SK-N-SH (cell line): Measurements from ENCODE around the gene MYH15. TPM values are rescaled to one million over a fixed set of nuclear protein-coding genes. Genes with fewer than 3 reads are reported as not detected.

Experiments
- CTCF ChIA-PET: fragments of 300-600, 350-600 bp; formaldehyde crosslinking; extraction: SDS; loops from one replicate; lab custom pipeline; 2021; lab: Yijun Ruan, JAX
- POLR2A ChIA-PET: fragments of 350-600 bp; sonication (Branson Sonifier 250); formaldehyde crosslinking; extraction: SDS; loops from one replicate; lab custom pipeline; 2020; ENCODE audit warnings: antibody characterized with exemption, inconsistent platforms; lab: Yijun Ruan, JAX
- DNase-seq: peaks from one replicate; pipeline ENCODE4 v3.0.0; 2012
- H2AFZ ChIP-seq: fragments of 200-600 bp; sonication (generic); 2 replicates; pipeline ENCODE4 v1.8.1; 2016; ENCODE audit warnings: antibody characterized with exemption, mild to moderate bottlenecking, low read depth
- H3F3A ChIP-seq: fragments of 200-600 bp; sonication (generic); replicated peaks from 2 replicates; pipeline ENCODE3; 2016; ENCODE audit warnings: antibody characterized with exemption, mild to moderate bottlenecking; ENCODE audit not compliant: insufficient read depth
- H3K27ac ChIP-seq, 2 experiments: fragments of 200-500 bp in 1 of 2; fragments of 200-600 bp in 1 of 2; sonication (Bioruptor generic) in 1 of 2; sonication (generic), shearing (Covaris generic) in 1 of 2; 2 replicates each; pipeline versions ENCODE4 v1.5.1 to v1.6.1; 2014 to 2016; ENCODE audit warnings: low read depth in 2 of 2, inconsistent platforms in 1 of 2, low read length in 1 of 2, mild to moderate bottlenecking in 1 of 2, mixed read lengths in 1 of 2
- H3K27me3 ChIP-seq: fragments of 200-600 bp; sonication (generic), shearing (Covaris generic); 2 replicates; pipeline ENCODE4 v1.6.1; 2016; ENCODE audit warnings: mixed run types; ENCODE audit not compliant: insufficient read depth
- H3K36me3 ChIP-seq, 2 experiments: fragments of 200-500 bp in 1 of 2; fragments of 200-600 bp in 1 of 2; sonication (Bioruptor generic) in 1 of 2; sonication (generic) in 1 of 2; replicated peaks in 1 of 2; 2 replicates each; pipeline versions ENCODE3 to v1.5.1; 2014 to 2016; ENCODE audit warnings: low read length in 1 of 2, mild to moderate bottlenecking in 1 of 2; ENCODE audit not compliant: insufficient read depth in 2 of 2, control insufficient read depth in 1 of 2
- H3K4me1 ChIP-seq, 2 experiments: fragments of 200-500 bp in 1 of 2; fragments of 200-600 bp in 1 of 2; sonication (Bioruptor generic) in 1 of 2; sonication (generic), shearing (Covaris generic) in 1 of 2; 2 replicates each; pipeline versions ENCODE4 v1.5.1 to v1.6.1; 2014 to 2016; ENCODE audit warnings: low read depth in 1 of 2, low read length in 1 of 2, mixed run types in 1 of 2; ENCODE audit not compliant: insufficient read depth in 2 of 2, control insufficient read depth in 1 of 2
- H3K4me2 ChIP-seq: fragments of 200-600 bp; sonication (generic), shearing (Covaris generic); 2 replicates; pipeline ENCODE4 v1.6.1; 2017; ENCODE audit warnings: mixed run types
- H3K4me3 ChIP-seq, 2 experiments: fragments of 200-500 bp in 1 of 2; fragments of 200-600 bp in 1 of 2; sonication (Bioruptor generic) in 1 of 2; sonication (generic), shearing (Covaris generic) in 1 of 2; 2 replicates each; pipeline versions ENCODE4 v1.5.1 to v1.8.1; 2014 to 2016; ENCODE audit warnings: low read depth in 2 of 2, inconsistent platforms in 1 of 2, low read length in 1 of 2, mild to moderate bottlenecking in 1 of 2, mixed read lengths in 1 of 2, moderate library complexity in 1 of 2
- H3K79me2 ChIP-seq: fragments of 200-600 bp; sonication (generic); 2 replicates; pipeline ENCODE4 v1.8.1; 2017; ENCODE audit warnings: mild to moderate bottlenecking; ENCODE audit not compliant: insufficient read depth
- H3K9ac ChIP-seq: fragments of 200-600 bp; sonication (generic); 2 replicates; pipeline ENCODE4 v1.6.1; 2017; ENCODE audit warnings: mixed run types
- H3K9me2 ChIP-seq: fragments of 200-600 bp; sonication (generic); 2 replicates; pipeline ENCODE4 v1.6.1; 2017; ENCODE audit warnings: mixed run types
- H3K9me3 ChIP-seq: fragments of 200-600 bp; sonication (generic); 2 replicates; pipeline ENCODE4 v1.6.1; 2017; ENCODE audit warnings: mixed run types, mild to moderate bottlenecking, moderate library complexity
- H4K20me1 ChIP-seq: fragments of 200-600 bp; sonication (generic); 2 replicates; pipeline ENCODE4 v1.6.1; 2017; ENCODE audit warnings: mild to moderate bottlenecking, mixed run types; ENCODE audit not compliant: insufficient read depth
- ELF1 ChIP-seq: IDR thresholded peaks from 2 replicates; pipeline ENCODE4 v1.4.0; 2012
- EP300 ChIP-seq, 2 experiments: IDR thresholded peaks; 2 replicates each; pipeline versions ENCODE4 v1.4.0 to v1.6.1; 2012; ENCODE audit warnings: borderline replicate concordance in 1 of 2, low read depth in 1 of 2, low read length in 1 of 2
- GABPA ChIP-seq: IDR thresholded peaks from 2 replicates; pipeline ENCODE4 v1.4.0; 2012; ENCODE audit warnings: low read depth, mild to moderate bottlenecking
- IRF3 ChIP-seq: fragments of 150-350 bp; IDR thresholded peaks from 2 replicates; pipeline ENCODE4 v1.6.1; 2016; ENCODE audit warnings: mild to moderate bottlenecking, low read depth, low read length
- MXI1 ChIP-seq: IDR thresholded peaks from 2 replicates; pipeline ENCODE4 v1.6.1; 2012; ENCODE audit warnings: mild to moderate bottlenecking, low read depth, low read length, improper control_type of control experiment
- NFIC ChIP-seq: IDR thresholded peaks from 2 replicates; pipeline ENCODE4 v1.4.0; 2012; ENCODE audit warnings: borderline replicate concordance
- POLR2AphosphoS5 ChIP-seq: IDR thresholded peaks from 2 replicates; pipeline ENCODE4 v1.6.1; 2012; ENCODE audit warnings: low read depth, low read length
- RCOR1 ChIP-seq: fragments of 150-350 bp; IDR thresholded peaks from 2 replicates; pipeline ENCODE4 v1.6.1; 2017; ENCODE audit warnings: antibody characterized with exemption, low read length
- REST ChIP-seq: IDR thresholded peaks from 2 replicates; pipeline ENCODE4 v1.6.1; 2012; ENCODE audit warnings: mild to moderate bottlenecking, low read depth, low read length, moderate library complexity
- RXRA ChIP-seq: IDR thresholded peaks from 2 replicates; pipeline ENCODE4 v1.4.0; 2012; ENCODE audit warnings: low read depth, mild to moderate bottlenecking, borderline replicate concordance
- SIN3A ChIP-seq: IDR thresholded peaks from 2 replicates; pipeline ENCODE4 v1.6.1; 2012; ENCODE audit warnings: low read depth, mild to moderate bottlenecking, low read length, moderate library complexity, borderline replicate concordance
- TCF12 ChIP-seq: IDR thresholded peaks from 2 replicates; pipeline ENCODE4 v1.4.0; 2012
- USF1 ChIP-seq: IDR thresholded peaks from 2 replicates; pipeline ENCODE4 v1.4.0; 2012; ENCODE audit warnings: low read depth, borderline replicate concordance
- USF2 ChIP-seq: fragments of 150-350 bp; IDR thresholded peaks from 2 replicates; pipeline ENCODE4 v1.6.1; 2017; ENCODE audit warnings: antibody characterized with exemption, low read length, low read depth, borderline replicate concordance
- WGBS: methylation state at CpG from one replicate; pipeline ENCODE4 v1.1.6; 2017; ENCODE audit warnings: low lambda C conversion rate; 5-methylcytosine and 5-hydroxymethylcytosine counted together
- polyA plus RNA-seq, 3 experiments: library from polyadenylated mRNA; depleted of rRNA; stranded (reverse); fragments of >200 nt; gene quantifications; 2 replicates each; pipeline ENCODE4 v1.2.3, GENCODE V29; 2012

The MYH15 gene
- polyA plus RNA-seq, 1 of the 3 experiments (the other 2 are of a cell fraction) = 2.1 TPM

GRCh38 chr3:108495717-108496116 lies 14.7 kb downstream of the MYH15 start:
- H3K79me2 ChIP-seq = no peaks in the 10 kb centered on the region
- no peaks in the 10 kb centered on the region for H3K9me3 ChIP-seq
- DNase-seq = no peak
- TF ChIP-seq MXI1 (no peak), IRF3 (no peak), RCOR1 (no peak), EP300 (IDR thresholded peaks at IDR 0.05; ENCODE audit: borderline replicate concordance in 1 of 2, low read depth in 1 of 2, low read length in 1 of 2) (no peak), USF2 (no peak)
- ChIA-PET CTCF (interaction anchor here (0.5 to 11.8 kb wide), 11 partner anchors 8 to 818 kb away, joined by 3 to 233 read pairs (median 4); partner anchors contain the start of gene MYH15), POLR2A (no interaction called here)
- no peaks in the 10 kb centered on the region for H3F3A ChIP-seq
- no peak overlapping the region for H3K27ac ChIP-seq
- H3K9ac ChIP-seq = no peak overlapping the region
- no peak overlapping the region for H3K4me3 ChIP-seq
- no peak overlapping the region for H2AFZ ChIP-seq
- H3K9me2 ChIP-seq = no peaks in the 10 kb centered on the region
- no peaks in the 10 kb centered on the region for H3K36me3 ChIP-seq
- H3K4me1 ChIP-seq = peaks cover 0 to 8% of the 10 kb centered on the region in 2 experiments; a peak in 1 of 4 replicates
- no peaks in the 10 kb centered on the region for H4K20me1 ChIP-seq
- no peak overlapping the region for H3K4me2 ChIP-seq
- no peaks in the 10 kb centered on the region for H3K27me3 ChIP-seq
- WGBS = 82% methylated on average over 6 of the region's 6 CpGs

GRCh38 chr3:108494906-108495531 lies 15.4 kb downstream of the MYH15 start:
- Histone ChIP-seq H3K27me3 (no peaks in the 10 kb centered on the region), H3K9ac (no peak overlapping the region)
- TF ChIP-seq POLR2AphosphoS5 (no peak), ELF1 (no peak), GABPA (no peak), USF1 (no peak), RXRA (no peak), REST (no peak), RCOR1 (peak; percentile 67; the same call in 1 of the 2 replicates), SIN3A (no peak), NFIC (no peak), TCF12 (no peak), EP300 (IDR thresholded peaks at IDR 0.05; ENCODE audit: borderline replicate concordance in 1 of 2, low read depth in 1 of 2, low read length in 1 of 2) (peak in 1 of 2 experiments; percentile 54; a peak in 1 of 4 replicates)
- TF ChIP-seq, all 33 proteins: peak for 2
- no peaks in the 10 kb centered on the region for H3K9me3 ChIP-seq
- DNase-seq = peak; percentile 28
- H3K4me1 ChIP-seq = peaks cover 0 to 8% of the 10 kb centered on the region in 2 experiments; a peak in 1 of 4 replicates
- H3F3A ChIP-seq = no peaks in the 10 kb centered on the region
- CTCF ChIA-PET = interaction anchor here (0.7 to 11.8 kb wide), 13 partner anchors 9 to 818 kb away, joined by 3 to 233 read pairs (median 4); partner anchors contain the start of genes CIP2A, DZIP3 and MYH15
- H3K9me2 ChIP-seq = no peaks in the 10 kb centered on the region
- no peaks in the 10 kb centered on the region for H4K20me1 ChIP-seq
- H3K79me2 ChIP-seq = no peaks in the 10 kb centered on the region
- WGBS = 27% methylated on average over 3 of the region's 3 CpGs
- H3K4me3 ChIP-seq = no peak overlapping the region
- 0 out of 4 replicates have a peak overlapping the region, but pooled peaks of 1 of the 2 experiments have one; percentile 0 for H3K27ac ChIP-seq
- POLR2A ChIA-PET = no interaction called here
- H3K36me3 ChIP-seq = no peaks in the 10 kb centered on the region
- H3K4me2 ChIP-seq = no peak overlapping the region
- no peak overlapping the region for H2AFZ ChIP-seq
